GM19023 (cell line): ENCODE results near the gene CEBPA.

Experiments
- ATAC-seq: cut with Tn5 transposase; IDR thresholded peaks from one replicate; pipeline ENCODE4 v1.9.1; 2021; ENCODE audit warnings: mild to moderate bottlenecking, moderate library complexity; ENCODE audit not compliant: unreplicated experiment

CEBPA gene

GRCh38 chr19:33252418-33252962, 49.8 kb downstream of the CEBPA start:
- ATAC-seq = no peak

GRCh38 chr19:33251526-33252090, 50.7 kb downstream of the CEBPA start:
- ATAC-seq = no peak

DNA sequence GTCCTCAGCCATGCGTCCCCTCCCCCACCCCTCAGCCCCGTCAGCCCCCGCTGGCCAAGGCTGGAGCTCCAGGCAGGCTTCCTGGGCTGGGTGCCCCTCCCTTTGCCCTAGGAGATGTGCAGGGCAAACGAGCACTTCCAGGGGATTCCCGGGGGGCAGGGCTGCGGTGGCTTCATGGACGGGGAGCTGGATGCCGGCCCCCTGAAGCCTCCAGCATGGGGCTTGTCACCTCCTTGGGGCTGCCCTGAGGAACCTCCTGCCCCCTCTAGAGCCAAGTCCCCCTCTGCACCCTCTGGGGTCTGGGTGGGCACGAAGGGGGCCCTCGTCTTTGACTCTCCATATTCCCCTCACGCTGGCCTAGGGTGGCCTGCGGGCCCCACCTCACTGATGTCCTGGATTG, 51.3 kb downstream of the CEBPA start:
- ATAC-seq = no peak

- no peak for ATAC-seq
Observed at GRCh38 chr19:33250500-33250899, 51.8 kb downstream of the CEBPA start.
